HG03066 (cell line): ENCODE results near the gene BCAR1.
"Not testable (repeated sequence)": the region's sequence is repeated elsewhere in the genome, so short reads cannot be mapped to it uniquely, and the experiment has no call there.

Experiments used
- ATAC-seq: cut with Tn5 transposase; IDR thresholded peaks from one replicate; pipeline ENCODE4 v1.9.1; 2021; ENCODE audit warnings: low read depth; ENCODE audit not compliant: unreplicated experiment

The BCAR1 gene

GRCh38 chr16:75251280-75252048, at the start of gene BCAR1:
Gene BCAR1, minus strand, starts transcription at chr16:75251624. Its CDS starts 142 bp downstream, at chr16:75251482.
- ATAC-seq: peak; percentile 74

GRCh38 chr16:75298267-75298666, 46.8 kb upstream of the BCAR1 start:
- ATAC-seq: no peak

GRCh38 chr16:75296606-75297005, 45.2 kb upstream of the BCAR1 start:
- ATAC-seq: no peak

- ATAC-seq: no peak
These were observed 43.5 kb upstream of the BCAR1 start for GRCh38 chr16:75294773-75295459.

- ATAC-seq: no peak
These were observed 42.3 kb upstream of the BCAR1 start for GRCh38 chr16:75293772-75294171.

GRCh38 chr16:75293173-75293572, 41.7 kb upstream of the BCAR1 start:
- no peak for ATAC-seq

- no peak for ATAC-seq
These were observed 41.3 kb upstream of the BCAR1 start for GRCh38 chr16:75292691-75293090.

- no peak for ATAC-seq
These were observed 37.8 kb upstream of the BCAR1 start for GRCh38 chr16:75289189-75289588.

- no peak for ATAC-seq
These were observed 37.2 kb upstream of the BCAR1 start for GRCh38 chr16:75288596-75289120.

- ATAC-seq: no peak
These were observed 36.8 kb upstream of the BCAR1 start for GRCh38 chr16:75288181-75288580.

- no peak for ATAC-seq
These were observed 36.3 kb upstream of the BCAR1 start for GRCh38 chr16:75287708-75288107.

- ATAC-seq: no peak
These were observed 35.0 kb upstream of the BCAR1 start for GRCh38 chr16:75286389-75286788.

- ATAC-seq: no peak
These were observed 31.2 kb upstream of the BCAR1 start for GRCh38 chr16:75282466-75283281.

GRCh38 chr16:75281826-75282225, 30.4 kb upstream of the BCAR1 start:
- ATAC-seq: no peak

GRCh38 chr16:75281009-75281408, 29.6 kb upstream of the BCAR1 start:
- not testable (repeated sequence) for ATAC-seq

GRCh38 chr16:75280331-75280804, 28.9 kb upstream of the BCAR1 start:
- ATAC-seq: no peak

GRCh38 chr16:75279305-75279704, 27.9 kb upstream of the BCAR1 start:
- no peak for ATAC-seq

- no peak for ATAC-seq
These were observed 21.9 kb upstream of the BCAR1 start for GRCh38 chr16:75273054-75273925.

- ATAC-seq: not testable (repeated sequence)
These were observed 21.2 kb upstream of the BCAR1 start for GRCh38 chr16:75272629-75273028.

- ATAC-seq: no peak
These were observed 20.7 kb upstream of the BCAR1 start for GRCh38 chr16:75272097-75272551.
